ENCODE data around the gene ANKMY1.

GRCh38 chr2:240520130-240520973 is 37.4 kb downstream of the ANKMY1 start:
- TF ChIP-seq POLR2A (IDR thresholded peaks at IDR 0.05) (no peak), CTCF (IDR thresholded peaks at IDR 0.05) (no peak)

All from testis (tissue), 2 donors.